NCI-H2171 treated with DMSO at 0.1 percent for 48 hours (cell line): ENCODE data around the gene ADH7.
A peak's percentile ranks its signal among the peaks of the same experiment; 100 is the strongest.
"Not testable (repeated sequence)": the region's sequence is repeated elsewhere in the genome, so short reads cannot be mapped to it uniquely, and the experiment has no call there.

Experiments used
- DNase-seq: peaks from one replicate; lab custom pipeline; 2025; lab: John Stamatoyannopoulos, UW

The ADH7 gene

GRCh38 chr4:99379571-99379970 lies 55.6 kb downstream of the ADH7 start:
- no peak for DNase-seq

- no peak for DNase-seq
Observed at GRCh38 chr4:99378876-99379275, 56.3 kb downstream of the ADH7 start.

- peak; percentile 46 for DNase-seq
Observed at GRCh38 chr4:99377341-99377740, 57.8 kb downstream of the ADH7 start.

GRCh38 chr4:99372464-99372863 lies 62.7 kb downstream of the ADH7 start:
- DNase-seq = not testable (repeated sequence)

- DNase-seq = peak; percentile 55
Observed at GRCh38 chr4:99367817-99368216, 67.3 kb downstream of the ADH7 start.

GRCh38 chr4:99366491-99366890 lies 68.7 kb downstream of the ADH7 start:
- no peak for DNase-seq

- peak; percentile 35 for DNase-seq
Observed at GRCh38 chr4:99362768-99363167, 72.4 kb downstream of the ADH7 start.
